ELF-1 (cell line): ENCODE results near the gene SCGB1C1.
"Not testable (repeated sequence)": the region's sequence is repeated elsewhere in the genome, so short reads cannot be mapped to it uniquely, and the experiment has no call there.

Experiments used
- DNase-seq: peaks from one replicate; pipeline ENCODE4 v3.0.0-alpha.2; 2016; ENCODE audit warnings: low read depth, low spot score

Gene SCGB1C1

DNA sequence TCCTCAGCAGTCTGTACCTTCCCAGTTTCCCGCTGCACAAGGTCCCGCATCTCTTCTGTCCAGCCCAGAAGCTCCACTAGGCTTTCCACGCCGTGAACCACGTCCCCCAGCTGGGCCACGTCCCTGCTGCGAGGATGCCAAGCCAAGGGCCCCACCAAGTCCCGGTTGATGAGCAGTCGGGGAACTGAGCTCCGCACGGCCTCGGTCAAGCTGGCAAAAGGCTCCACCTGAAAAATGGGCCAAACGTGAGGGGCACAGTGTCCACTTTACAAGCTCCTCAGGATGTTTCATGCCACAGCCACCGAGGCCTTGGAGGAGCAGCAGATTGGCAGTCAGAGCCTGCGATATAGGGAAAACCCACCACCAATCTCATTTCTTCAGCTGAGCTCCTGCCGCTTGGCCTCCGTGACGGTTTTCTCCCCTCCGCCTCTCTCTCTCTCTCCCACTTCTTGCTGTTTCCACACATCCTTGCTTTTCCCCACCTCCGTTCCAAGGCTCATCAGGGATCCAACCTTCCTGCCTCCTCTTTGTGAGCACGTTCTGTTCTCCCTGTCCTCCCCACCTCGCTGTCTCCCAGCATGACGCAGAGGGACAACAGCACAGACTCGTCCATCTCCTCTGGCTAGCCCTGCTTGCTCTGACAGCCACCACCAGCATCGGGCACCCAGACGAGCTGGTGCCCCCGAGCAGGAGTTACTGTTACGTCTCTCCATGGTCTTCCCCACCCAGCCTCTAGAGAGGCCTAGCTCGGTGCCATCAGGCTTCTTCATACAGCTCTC lies 26.1 kb downstream of the SCGB1C1 start:
- DNase-seq: no peak

DNA sequence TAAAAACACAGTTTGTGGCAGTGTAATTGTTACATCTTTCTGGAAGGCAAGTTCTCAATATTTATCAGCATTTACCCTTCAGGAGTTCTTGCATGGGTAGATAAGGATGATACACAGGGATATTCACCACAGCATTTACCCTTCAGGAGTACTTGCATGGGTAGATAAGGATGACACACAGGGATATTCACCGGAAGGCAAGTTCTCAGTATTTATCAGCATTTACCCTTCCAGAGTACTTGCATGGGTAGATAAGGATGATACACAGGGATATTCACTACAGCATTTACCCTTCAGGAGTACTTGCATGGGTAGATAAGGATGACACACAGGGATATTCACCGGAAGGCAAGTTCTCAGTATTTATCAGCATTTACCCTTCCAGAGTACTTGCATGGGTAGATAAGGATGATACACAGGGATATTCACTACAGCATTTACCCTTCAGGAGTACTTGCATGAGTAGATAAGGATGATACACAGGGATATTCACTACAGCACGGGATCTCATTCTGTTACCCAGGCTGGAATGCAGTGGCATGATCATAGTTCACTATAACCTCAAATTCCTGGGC lies 27.9 kb downstream of the SCGB1C1 start:
- not testable (repeated sequence) for DNase-seq

GRCh38 chr11:221539-221938 lies 28.7 kb downstream of the SCGB1C1 start:
- no peak for DNase-seq

GRCh38 chr11:221998-222789 lies 29.3 kb downstream of the SCGB1C1 start:
- no peak for DNase-seq

GRCh38 chr11:223026-223789 lies 30.3 kb downstream of the SCGB1C1 start:
- DNase-seq: no peak

DNA sequence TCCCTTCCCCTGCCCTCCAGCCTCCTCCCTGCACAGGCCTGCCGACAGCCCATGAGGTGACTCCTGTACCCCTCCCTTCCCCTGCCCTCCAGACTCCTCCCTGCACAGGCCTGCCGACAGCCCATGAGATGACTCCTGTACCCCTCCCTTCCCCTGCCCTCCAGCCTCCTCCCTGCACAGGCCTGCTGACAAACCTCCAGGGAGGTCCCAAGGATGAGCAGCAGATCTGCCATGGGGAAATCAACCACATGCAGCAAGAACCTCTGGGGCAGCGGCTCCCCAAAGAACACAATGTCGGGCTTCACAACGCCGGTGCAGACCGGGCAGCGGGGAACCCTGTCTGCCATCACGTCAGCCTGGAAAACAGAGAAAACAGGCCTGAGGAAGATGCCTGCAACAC lies 31.0 kb downstream of the SCGB1C1 start:
- DNase-seq: no peak

DNA sequence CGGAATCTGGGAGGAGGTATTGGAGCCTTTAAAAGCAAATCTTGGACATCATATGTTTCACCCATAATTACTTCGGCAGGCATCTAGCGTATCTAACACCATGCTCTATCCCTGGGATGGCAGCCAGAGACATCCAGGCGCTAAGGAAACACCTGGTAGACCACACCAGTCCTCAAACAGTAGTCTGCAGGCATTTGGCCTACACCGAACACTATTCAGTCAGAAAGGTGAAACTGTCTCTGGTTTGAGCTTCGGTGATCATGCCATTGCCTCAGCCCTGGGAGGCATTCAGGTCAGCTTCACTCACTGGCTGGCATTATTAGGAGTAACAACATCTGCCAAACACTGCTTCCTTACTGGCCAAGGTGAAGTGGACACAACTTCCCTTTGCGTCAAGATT lies 31.5 kb downstream of the SCGB1C1 start:
- DNase-seq: no peak

DNA sequence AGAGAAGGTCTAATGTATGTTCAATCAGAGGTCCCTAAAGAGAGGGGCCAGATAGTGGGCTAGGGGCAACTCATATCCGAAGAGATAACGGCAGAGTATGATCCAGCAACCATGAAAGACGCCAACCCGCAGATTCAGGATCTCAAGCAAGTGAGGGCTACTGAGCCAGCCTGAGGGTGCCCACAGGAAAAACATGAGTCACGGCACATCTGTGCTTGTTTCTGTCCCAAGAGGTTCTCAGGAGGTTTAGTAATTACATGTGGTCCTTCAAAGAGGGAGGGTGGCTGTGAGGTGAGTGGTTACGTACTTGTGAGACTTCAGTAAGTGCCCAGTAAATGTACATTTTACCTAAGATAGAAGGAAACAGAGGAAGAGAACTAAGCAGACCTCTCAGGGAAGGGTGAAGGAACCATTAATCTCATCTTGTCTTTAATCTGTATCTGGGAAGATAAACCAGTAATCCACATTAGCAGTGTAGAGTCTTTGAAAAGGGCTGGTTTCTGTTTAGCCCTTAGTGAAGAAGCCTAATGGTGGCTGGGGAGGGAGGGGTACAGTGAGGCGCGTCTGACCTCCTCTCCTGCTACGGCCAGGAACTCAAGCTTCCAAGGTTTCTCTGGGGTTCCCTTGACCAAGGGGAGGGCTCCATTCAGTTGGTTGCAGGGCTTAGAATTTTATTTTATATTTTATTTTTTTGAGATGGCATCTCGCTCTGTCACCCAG lies 33.0 kb downstream of the SCGB1C1 start:
- no peak for DNase-seq

DNA sequence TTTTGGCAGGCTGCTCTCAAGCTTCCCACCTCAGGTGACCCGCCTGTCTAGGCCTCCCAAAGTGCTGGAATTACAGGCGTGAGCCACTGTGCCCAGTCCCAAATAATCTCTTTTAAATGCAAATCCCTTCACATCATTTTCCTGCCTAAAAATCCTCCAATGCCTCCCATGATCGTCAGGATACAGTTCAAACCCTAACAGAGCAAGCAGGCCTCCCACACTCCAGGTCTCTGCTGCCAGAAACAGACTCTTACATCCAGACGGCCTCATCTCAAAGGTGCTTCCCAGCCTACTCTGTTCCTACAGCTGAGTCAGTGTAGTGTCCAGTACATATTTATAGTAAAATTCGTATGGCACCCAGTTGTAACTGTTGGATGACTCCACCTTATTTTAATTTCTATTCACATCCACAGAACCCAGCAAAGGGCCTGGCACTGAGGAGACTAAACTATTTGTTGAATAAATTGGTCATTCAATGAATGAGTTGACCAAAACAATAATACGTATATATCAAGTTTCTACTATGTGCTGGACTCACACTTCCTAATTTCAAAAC lies 35.0 kb downstream of the SCGB1C1 start:
- DNase-seq: no peak

DNA sequence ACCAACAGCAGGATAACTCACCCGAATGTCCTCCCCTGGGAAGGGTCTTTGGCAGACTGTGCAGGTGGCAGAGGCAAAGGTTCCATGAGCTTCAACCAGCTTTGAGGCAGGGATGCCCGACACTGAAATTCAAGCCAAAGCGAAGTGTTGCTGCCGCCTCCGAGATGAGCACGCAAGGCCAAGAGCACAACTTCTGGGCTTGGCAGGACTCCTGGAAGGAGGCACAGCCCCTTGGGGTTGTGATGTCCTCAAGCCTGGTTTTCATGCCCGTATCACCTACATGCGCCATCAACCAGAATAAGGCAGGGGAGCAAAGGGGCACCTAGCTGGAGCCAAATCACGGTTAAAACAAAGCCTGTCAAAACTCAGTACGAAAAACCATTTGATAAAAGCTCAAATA lies 37.6 kb downstream of the SCGB1C1 start:
- DNase-seq: no peak

- peak; percentile 32 for DNase-seq
Observed at GRCh38 chr11:232783-233565, 40.1 kb downstream of the SCGB1C1 start.

GRCh38 chr11:235180-235579 lies 42.3 kb downstream of the SCGB1C1 start:
- no peak for DNase-seq

- DNase-seq: no peak
Observed at GRCh38 chr11:235609-235996, 42.7 kb downstream of the SCGB1C1 start.

- peak; percentile 80 for DNase-seq
Observed at GRCh38 chr11:235997-236773, 43.3 kb downstream of the SCGB1C1 start, which contains the start of gene SIRT3. SIRT3 (minus strand) TSS chr11:236342; CDS start chr11:236328, 14 bp downstream.

- peak; percentile 90 for DNase-seq
Observed at GRCh38 chr11:236774-237767, 44.2 kb downstream of the SCGB1C1 start, which contains the start of gene PSMD13. PSMD13 (plus strand) TSS chr11:236976; CDS start chr11:237050, 74 bp downstream.

DNA sequence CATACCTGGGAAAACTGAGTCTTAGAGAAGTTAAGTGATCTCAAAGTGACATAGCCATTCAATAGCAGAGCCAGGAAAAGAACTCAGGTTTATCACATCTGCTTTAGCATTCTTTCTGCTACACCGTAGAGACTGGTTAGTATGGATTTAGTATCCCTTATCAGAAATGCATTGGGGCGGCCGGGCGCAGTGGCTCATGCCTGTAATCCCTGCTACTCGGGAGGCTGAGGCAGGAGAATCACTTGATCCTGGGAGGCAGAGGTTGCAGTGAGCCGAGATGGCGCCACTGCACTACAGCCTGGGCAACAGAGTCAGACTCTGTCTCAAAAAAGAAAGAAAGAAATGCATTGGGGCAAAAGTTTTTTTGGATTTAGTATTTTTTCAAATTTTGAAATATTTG lies 45.5 kb downstream of the SCGB1C1 start:
- not testable (repeated sequence) for DNase-seq

DNA sequence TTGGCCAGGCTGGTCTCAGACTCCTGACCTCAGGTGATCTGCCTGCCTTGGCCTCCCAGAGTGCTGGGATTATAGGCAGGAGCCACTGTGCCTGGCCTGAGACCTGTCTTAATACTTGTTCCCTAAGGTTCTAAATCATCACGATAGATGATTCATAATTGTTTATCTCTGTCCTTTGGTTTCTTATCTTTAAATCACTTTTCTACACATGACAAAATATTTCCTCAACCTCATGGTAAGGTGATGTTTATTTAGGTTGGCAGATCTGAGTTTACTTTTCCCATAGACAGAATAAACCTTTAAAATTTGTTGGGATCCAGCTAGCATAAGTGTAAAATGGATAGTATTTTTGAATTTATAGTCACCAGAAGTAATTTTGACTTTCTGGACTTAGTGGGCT lies 47.4 kb downstream of the SCGB1C1 start:
- DNase-seq: no peak

DNA sequence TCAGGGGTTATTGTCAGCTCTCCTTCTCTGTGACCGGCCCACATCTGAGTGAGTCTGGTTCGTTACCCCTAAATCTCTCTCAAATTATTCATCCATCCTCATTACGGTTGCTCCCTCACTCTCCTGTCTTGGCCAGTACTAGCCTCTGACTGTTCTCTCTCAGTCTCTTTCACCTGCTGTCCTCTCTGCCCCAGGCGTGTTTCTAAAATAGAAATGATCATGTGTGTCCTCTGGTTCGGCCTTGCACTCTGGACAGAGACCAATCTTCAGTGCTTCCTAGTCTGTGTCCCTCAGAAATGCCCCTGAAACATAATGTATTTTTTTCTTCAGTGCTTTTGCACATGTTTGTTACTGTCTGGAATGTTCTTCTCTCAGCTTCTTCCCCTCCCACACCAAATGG lies 48.8 kb downstream of the SCGB1C1 start:
- no peak for DNase-seq
